ENCODE measurements around the gene EIF4G3. TPM values are rescaled to one million over a fixed set of nuclear protein-coding genes. Genes with fewer than 3 reads are reported as not detected.

The EIF4G3 gene
- total RNA-seq, 4 donors from 2014 or later: 18.8 to 75.0 (median 34.9) TPM

- no peaks in the 10 kb centered on the region for H3K36me3 ChIP-seq
Measured at GRCh38 chr1:20763417-20763816, 413.3 kb downstream of the EIF4G3 start.

GRCh38 chr1:20760322-20760721 is 416.4 kb downstream of the EIF4G3 start:
- TF ChIP-seq POLR2A (IDR thresholded peaks at IDR 0.05) (no peak), CTCF (IDR thresholded peaks at IDR 0.05) (no peak)
- H3K36me3 ChIP-seq: no peaks in the 10 kb centered on the region

More at GRCh38 chr1:20763417-20763816, 413.3 kb downstream of the EIF4G3 start:
- H3K4me3 ChIP-seq: no peak overlapping the region
- intact Hi-C loops (cut with DNase I; ENCODE audit: low total_unique reads): no loop called here
- H3K4me1 ChIP-seq: no peaks in the 10 kb centered on the region
- DNase-seq: no peak
- no peak overlapping the region for H3K27ac ChIP-seq
- TF ChIP-seq CTCF (IDR thresholded peaks at IDR 0.05) (no peak), POLR2A (IDR thresholded peaks at IDR 0.05) (no peak)
- H3K9me3 ChIP-seq: no peaks in the 10 kb centered on the region
- no peaks in the 10 kb centered on the region for H3K27me3 ChIP-seq

More at GRCh38 chr1:20760322-20760721, 416.4 kb downstream of the EIF4G3 start:
- Histone ChIP-seq H3K4me1 (no peaks in the 10 kb centered on the region), H3K4me3 (no peak overlapping the region), H3K9me3 (no peaks in the 10 kb centered on the region), H3K27me3 (no peaks in the 10 kb centered on the region), H3K27ac (no peak overlapping the region)
- intact Hi-C loops (cut with DNase I; ENCODE audit: low total_unique reads): no loop called here
- no peak for DNase-seq

MicroRNAs within 50 kb of the gene (microRNA counts, 767-probe panel; counts per million panel counts)
- 0 counts per million in 2 donors for microRNA hsa-miR-1256

Small RNAs within 50 kb of the gene (microRNA-seq; reads per million reads assigned to microRNA genes)
- gene MIR1256 (ENCODE audit: borderline microRNAs expressed, borderline replicate concordance): not detected

Small RNAs within 50 kb of the gene (small RNA-seq; reads per million reads assigned to genes)
- not detected for gene AL627311.1
- not detected for gene MIR1256
- not detected for gene RNU7-200P

Other genes starting within 250 kb of the EIF4G3 start
- 100 to 1,000 TPM in 1 of 4 donors, 10 to 100 TPM in 3; 45.6 to 175 (median 59.1) TPM for gene ECE1, start 113.6 kb upstream of the EIF4G3 start, total RNA-seq